Stomach (tissue), 9 donors: ENCODE measurements around the gene CCR5. TPM values are rescaled to one million over a fixed set of nuclear protein-coding genes. Genes with fewer than 3 reads are reported as not detected.

Source experiments
- DNase-seq, 2 donors: peaks; one replicate each; pipeline versions ENCODE4 v3.0.0 to v3.0.0-alpha.2; 2013 to 2019
- H3K27ac ChIP-seq, 5 donors: fragments of 200-600 bp in 4 of 5; sonication (generic) in 4 of 5; one replicate each; pipeline ENCODE4 v1.5.1; 2013 to 2019; ENCODE audit warnings: mild to moderate bottlenecking in 1 of 5, moderate library complexity in 1 of 5
- H3K27me3 ChIP-seq, 3 donors: fragments of 200-600 bp; sonication (generic); one replicate each; pipeline ENCODE4 v1.5.1; 2017 to 2019; ENCODE audit warnings: mixed run types in 1 of 3
- H3K36me3 ChIP-seq, 4 donors: fragments of 200-600 bp; sonication (generic); 1 replicate in 3 of 4; 2 replicates in 1 of 4; pipeline ENCODE4 v1.5.1; 2016 to 2019
- H3K4me1 ChIP-seq, 4 donors: fragments of 200-600 bp; sonication (generic); one replicate each; pipeline ENCODE4 v1.5.1; 2016 to 2019
- H3K4me3 ChIP-seq, 4 donors: fragments of 200-600 bp; sonication (generic) in 3 of 4; one replicate each; pipeline ENCODE4 v1.5.1; 2016 to 2019; ENCODE audit warnings: mild to moderate bottlenecking in 1 of 4
- H3K9me3 ChIP-seq, 4 donors: fragments of 200-600 bp; sonication (generic); one replicate each; pipeline ENCODE4 v1.5.1; 2016 to 2019
- EP300 ChIP-seq: sonication (generic); formaldehyde crosslinking; IDR thresholded peaks from one replicate; pipeline ENCODE4 v1.6.1; 2017; ENCODE audit warnings: antibody characterized with exemption
- POLR2A ChIP-seq, 4 donors: fragments of 450-650 bp; IDR thresholded peaks; one replicate each; pipeline ENCODE4 v1.6.1; 2016; ENCODE audit warnings: antibody characterized with exemption in 4 of 4, control low read depth in 2 of 4, mild to moderate bottlenecking in 1 of 4, moderate library complexity in 1 of 4
- POLR2AphosphoS5 ChIP-seq, 3 donors: sonication (generic); formaldehyde crosslinking; IDR thresholded peaks; one replicate each; pipeline ENCODE4 v1.6.1; 2016; ENCODE audit warnings: antibody characterized with exemption in 3 of 3
- WGBS, 5 donors: extraction: QIAGEN DNeasy Blood & Tissue Kit in 3 of 5; methylation state at CpG; one replicate each; pipeline versions ENCODE4 v1.1.5 to v1.1.7; 2013 to 2018; 5-methylcytosine and 5-hydroxymethylcytosine counted together
- intact Hi-C: fragments of 100-400 bp; cut with DNase I; formaldehyde crosslinking; loops from one replicate; pipeline ENCODE4 v1.15.1; 2023; ENCODE audit warnings: low total_unique reads
- polyA plus RNA-seq, 3 donors: library from polyadenylated mRNA; stranded (reverse); fragments of 200-250 nt; gene quantifications; one replicate each; pipeline ENCODE4 v1.2.3, GENCODE V29; 2013
- total RNA-seq, 5 donors: library from RNA; depleted of rRNA; stranded (reverse); fragments of >200 nt; gene quantifications; one replicate each; pipeline versions ENCODE4 v1.1.0 to v1.2.3, GENCODE V29; 2014 to 2016
- TF ChIP-seq, protein P1 (sequence below), 7 experiments: fragments of 450-650 bp in 4 of 7; fragments of 200-600 bp in 3 of 7; sonication (generic) in 3 of 7; IDR thresholded peaks; one replicate each; pipeline ENCODE4 v1.5.1; 2016 to 2019; ENCODE audit warnings: antibody characterized with exemption in 7 of 7, control low read depth in 2 of 7, mild to moderate bottlenecking in 1 of 7
- donor health status: healthy with polysubstance abuse.
- donor health status: Bipolar disorder and iron deficiency.
- donor health status: healthy.

Gene CCR5
- total and polyA plus RNA-seq, 8 donors = 0.18 to 9.4 (median 0.68) TPM; not detected in 3

DNA sequence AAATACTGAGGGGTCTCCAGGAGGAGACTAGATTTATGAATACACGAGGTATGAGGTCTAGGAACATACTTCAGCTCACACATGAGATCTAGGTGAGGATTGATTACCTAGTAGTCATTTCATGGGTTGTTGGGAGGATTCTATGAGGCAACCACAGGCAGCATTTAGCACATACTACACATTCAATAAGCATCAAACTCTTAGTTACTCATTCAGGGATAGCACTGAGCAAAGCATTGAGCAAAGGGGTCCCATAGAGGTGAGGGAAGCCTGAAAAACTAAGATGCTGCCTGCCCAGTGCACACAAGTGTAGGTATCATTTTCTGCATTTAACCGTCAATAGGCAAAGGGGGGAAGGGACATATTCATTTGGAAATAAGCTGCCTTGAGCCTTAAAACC, 4.5 kb downstream of the CCR5 start:
- Histone ChIP-seq H3K36me3 (no peaks in the 10 kb centered on the region), H3K4me1 (peaks cover 0 to 2% (median 0%) of the 10 kb centered on the region in 4 donors), H3K9me3 (no peaks in the 10 kb centered on the region), H3K27ac (no peak overlapping the region), H3K27me3 (peaks cover 0 to 22% (median 0%) of the 10 kb centered on the region in 3 donors), H3K4me3 (no peak overlapping the region)
- 58 to 75% (median 64%) methylated on average over 2 of the region's 2 CpGs for WGBS, 5 donors
- intact Hi-C loops = loop anchor here (10.0 kb wide), 1 partner anchor 430 kb away; the partner anchor contains the start of gene CXCR6
- TF ChIP-seq EP300 (no peak), POLR2A (IDR thresholded peaks at IDR 0.05) (no peak), POLR2AphosphoS5 (IDR thresholded peaks at IDR 0.05) (no peak)
- TF ChIP-seq, protein P1, sequence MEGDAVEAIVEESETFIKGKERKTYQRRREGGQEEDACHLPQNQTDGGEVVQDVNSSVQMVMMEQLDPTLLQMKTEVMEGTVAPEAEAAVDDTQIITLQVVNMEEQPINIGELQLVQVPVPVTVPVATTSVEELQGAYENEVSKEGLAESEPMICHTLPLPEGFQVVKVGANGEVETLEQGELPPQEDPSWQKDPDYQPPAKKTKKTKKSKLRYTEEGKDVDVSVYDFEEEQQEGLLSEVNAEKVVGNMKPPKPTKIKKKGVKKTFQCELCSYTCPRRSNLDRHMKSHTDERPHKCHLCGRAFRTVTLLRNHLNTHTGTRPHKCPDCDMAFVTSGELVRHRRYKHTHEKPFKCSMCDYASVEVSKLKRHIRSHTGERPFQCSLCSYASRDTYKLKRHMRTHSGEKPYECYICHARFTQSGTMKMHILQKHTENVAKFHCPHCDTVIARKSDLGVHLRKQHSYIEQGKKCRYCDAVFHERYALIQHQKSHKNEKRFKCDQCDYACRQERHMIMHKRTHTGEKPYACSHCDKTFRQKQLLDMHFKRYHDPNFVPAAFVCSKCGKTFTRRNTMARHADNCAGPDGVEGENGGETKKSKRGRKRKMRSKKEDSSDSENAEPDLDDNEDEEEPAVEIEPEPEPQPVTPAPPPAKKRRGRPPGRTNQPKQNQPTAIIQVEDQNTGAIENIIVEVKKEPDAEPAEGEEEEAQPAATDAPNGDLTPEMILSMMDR (IDR thresholded peaks at IDR 0.05) = no peak
- no peak for DNase-seq

DNA sequence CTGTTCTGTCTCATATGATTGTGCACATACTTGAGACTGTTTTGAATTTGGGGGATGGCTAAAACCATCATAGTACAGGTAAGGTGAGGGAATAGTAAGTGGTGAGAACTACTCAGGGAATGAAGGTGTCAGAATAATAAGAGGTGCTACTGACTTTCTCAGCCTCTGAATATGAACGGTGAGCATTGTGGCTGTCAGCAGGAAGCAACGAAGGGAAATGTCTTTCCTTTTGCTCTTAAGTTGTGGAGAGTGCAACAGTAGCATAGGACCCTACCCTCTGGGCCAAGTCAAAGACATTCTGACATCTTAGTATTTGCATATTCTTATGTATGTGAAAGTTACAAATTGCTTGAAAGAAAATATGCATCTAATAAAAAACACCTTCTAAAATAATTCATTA, 5.1 kb downstream of the CCR5 start:
- no peak for TF ChIP-seq POLR2AphosphoS5 (IDR thresholded peaks at IDR 0.05)
- no peak for TF ChIP-seq POLR2A (IDR thresholded peaks at IDR 0.05)
- TF ChIP-seq, protein P1 (IDR thresholded peaks at IDR 0.05) = no peak
- no peak for TF ChIP-seq EP300
- H3K4me3 ChIP-seq = no peak overlapping the region
- intact Hi-C loops = loop anchor here (10.0 kb wide), 1 partner anchor 431 kb away; the partner anchor contains the start of gene CXCR6
- H3K36me3 ChIP-seq = no peaks in the 10 kb centered on the region
- H3K27ac ChIP-seq = no peak overlapping the region
- H3K9me3 ChIP-seq = no peaks in the 10 kb centered on the region
- H3K27me3 ChIP-seq = peaks cover 0 to 22% (median 0%) of the 10 kb centered on the region in 3 donors
- WGBS, 5 donors = 20 to 31% (median 30%) methylated on average over 2 of the region's 2 CpGs
- DNase-seq = no peak
- peaks cover 0 to 8% (median 5%) of the 10 kb centered on the region in 4 donors for H3K4me1 ChIP-seq

DNA sequence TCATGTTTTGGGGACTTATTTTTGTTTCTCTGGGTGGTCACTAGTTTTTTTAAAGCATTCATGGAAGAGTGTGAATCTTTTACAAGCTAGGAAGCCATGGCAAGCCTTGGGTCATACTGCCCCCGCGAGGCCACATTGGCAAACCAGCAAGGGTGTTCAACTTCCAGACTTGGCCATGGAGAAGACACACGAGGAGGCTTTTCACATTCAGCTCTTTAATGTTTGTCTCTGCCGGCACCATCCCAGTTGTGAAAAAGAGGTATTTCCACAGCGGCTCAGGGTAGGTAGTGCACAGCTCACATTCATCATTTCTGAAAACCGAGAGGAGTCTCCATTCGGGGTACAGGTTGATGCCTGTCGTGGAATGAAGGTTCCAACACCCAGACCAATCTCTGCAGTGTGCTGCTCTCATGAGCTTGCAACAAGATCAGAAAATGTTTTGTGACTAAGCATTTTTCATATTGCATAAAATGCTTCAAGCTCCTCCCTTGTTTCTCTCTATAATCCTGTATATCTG, 7.7 kb downstream of the CCR5 start:
- H3K4me3 ChIP-seq = no peak overlapping the region
- intact Hi-C loops = loop anchor here (10.0 kb wide), 1 partner anchor 434 kb away; the partner anchor contains the start of gene CXCR6
- no peak for TF ChIP-seq POLR2AphosphoS5 (IDR thresholded peaks at IDR 0.05)
- TF ChIP-seq, protein P1 (IDR thresholded peaks at IDR 0.05) = peak in 5 of 7 experiments; percentile 13 to 62 (median 35)
- TF ChIP-seq EP300 = no peak
- no peak for TF ChIP-seq POLR2A (IDR thresholded peaks at IDR 0.05)
- no peak overlapping the region for H3K27ac ChIP-seq
- H3K36me3 ChIP-seq = no peaks in the 10 kb centered on the region
- no peaks in the 10 kb centered on the region for H3K9me3 ChIP-seq
- H3K27me3 ChIP-seq = peaks cover 0 to 15% (median 0%) of the 10 kb centered on the region in 3 donors
- H3K4me1 ChIP-seq = peaks cover 0 to 27% (median 17%) of the 10 kb centered on the region in 4 donors
- DNase-seq = peak; percentile 68 to 83
- WGBS, 5 donors = 43 to 52% (median 44%) methylated on average over 8 of the region's 8 CpGs

DNA sequence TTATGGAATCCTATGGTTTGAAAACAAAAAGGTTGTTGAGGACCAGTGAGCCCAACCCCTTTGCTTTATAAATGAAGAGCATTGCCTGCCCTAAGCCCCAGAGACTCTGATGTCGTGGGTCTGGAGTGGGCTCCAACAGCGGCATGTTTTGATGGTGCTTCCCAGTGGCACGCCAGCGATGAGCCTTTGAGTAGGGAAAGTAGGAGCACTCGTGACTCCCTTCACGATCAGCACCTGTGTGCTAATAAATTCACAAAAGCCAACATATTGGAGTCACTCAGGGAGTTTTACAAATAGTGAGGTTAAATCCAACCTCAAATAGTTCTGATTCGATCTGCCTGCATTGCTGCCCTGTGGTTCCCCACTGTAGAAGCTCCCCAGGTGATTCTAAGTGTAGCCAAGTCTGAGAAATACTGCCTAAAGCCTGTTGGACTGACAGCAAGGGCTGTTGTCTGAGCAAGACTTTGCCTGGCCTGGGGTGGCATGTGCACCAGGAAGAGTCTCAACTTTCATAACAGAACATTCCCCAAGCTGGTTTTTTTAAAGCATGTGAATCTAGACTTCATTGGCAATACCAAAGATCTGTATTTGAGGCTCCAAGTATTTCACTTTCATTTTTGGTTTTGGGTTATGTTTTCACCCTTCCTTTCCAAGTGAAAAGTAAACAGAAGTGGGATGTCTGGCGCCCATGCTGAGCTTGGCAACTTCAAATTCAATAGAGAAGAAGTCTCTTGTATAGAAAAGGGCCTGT, 9.9 kb downstream of the CCR5 start:
- Histone ChIP-seq H3K4me3 (no peak overlapping the region), H3K27ac (peak overlapping the region in 1 of 5 donors; percentile 66), H3K9me3 (no peaks in the 10 kb centered on the region), H3K4me1 (peaks cover 0 to 35% (median 20%) of the 10 kb centered on the region in 4 donors), H3K27me3 (no peaks in the 10 kb centered on the region), H3K36me3 (no peaks in the 10 kb centered on the region)
- WGBS, 5 donors = 66 to 78% (median 75%) methylated on average over 8 of the region's 8 CpGs
- DNase-seq = peak in 1 of 2 donors; percentile 29
- TF ChIP-seq, protein P1 (IDR thresholded peaks at IDR 0.05) = no peak
- no peak for TF ChIP-seq POLR2A (IDR thresholded peaks at IDR 0.05)
- intact Hi-C loops = no loop called here
